GM18870 (cell line): Measurements from ENCODE around the gene FOCAD.

Experiments used
- ATAC-seq: cut with Tn5 transposase; IDR thresholded peaks from one replicate; pipeline ENCODE4 v1.9.1; 2021; ENCODE audit warnings: moderate library complexity; ENCODE audit not compliant: unreplicated experiment

FOCAD gene

GRCh38 chr9:20788526-20789451 is 104.7 kb downstream of the FOCAD start:
- no peak for ATAC-seq

GRCh38 chr9:20790721-20791120 is 106.7 kb downstream of the FOCAD start:
- no peak for ATAC-seq

- no peak for ATAC-seq
These were observed 107.6 kb downstream of the FOCAD start for GRCh38 chr9:20791682-20792081.

- no peak for ATAC-seq
These were observed 120.6 kb downstream of the FOCAD start for GRCh38 chr9:20804489-20805250.

- ATAC-seq: no peak
These were observed 121.7 kb downstream of the FOCAD start for GRCh38 chr9:20805766-20806165.

- no peak for ATAC-seq
These were observed 123.9 kb downstream of the FOCAD start for GRCh38 chr9:20808002-20808401.

- no peak for ATAC-seq
These were observed 127.8 kb downstream of the FOCAD start for GRCh38 chr9:20811872-20812271.

GRCh38 chr9:20815923-20816703 is 132.1 kb downstream of the FOCAD start:
- no peak for ATAC-seq

- no peak for ATAC-seq
These were observed 139.0 kb downstream of the FOCAD start for GRCh38 chr9:20823051-20823450.

- ATAC-seq: no peak
These were observed 147.0 kb downstream of the FOCAD start for GRCh38 chr9:20831028-20831427.

GRCh38 chr9:20832775-20833174 is 148.7 kb downstream of the FOCAD start:
- ATAC-seq: no peak

- ATAC-seq: no peak
These were observed 151.6 kb downstream of the FOCAD start for GRCh38 chr9:20835377-20836286.

- no peak for ATAC-seq
These were observed 153.1 kb downstream of the FOCAD start for GRCh38 chr9:20837166-20837565.

GRCh38 chr9:20838218-20838617 is 154.2 kb downstream of the FOCAD start:
- no peak for ATAC-seq

- ATAC-seq: no peak
These were observed 160.9 kb downstream of the FOCAD start for GRCh38 chr9:20844916-20845315.

GRCh38 chr9:20848490-20848889 is 164.4 kb downstream of the FOCAD start:
- no peak for ATAC-seq

- ATAC-seq: no peak
These were observed 169.8 kb downstream of the FOCAD start for GRCh38 chr9:20853866-20854265.

GRCh38 chr9:20854444-20854843 is 170.4 kb downstream of the FOCAD start:
- ATAC-seq: no peak

GRCh38 chr9:20863945-20864344 is 179.9 kb downstream of the FOCAD start:
- ATAC-seq: no peak

- no peak for ATAC-seq
These were observed 181.3 kb downstream of the FOCAD start for GRCh38 chr9:20865347-20865746.
